ENCODE data around the gene CD2BP2. TPM values are rescaled to one million over a fixed set of nuclear protein-coding genes. Genes with fewer than 3 reads are reported as not detected.
A peak's percentile ranks its signal among the peaks of the same experiment; 100 is the strongest.

Gene CD2BP2
- total and polyA plus RNA-seq, 9 of the 15 experiments (the other 6 are each of a cell fraction or from before 2014, with no cell fraction given): 3.9 to 51.1 (median 32.8) TPM

DNA sequence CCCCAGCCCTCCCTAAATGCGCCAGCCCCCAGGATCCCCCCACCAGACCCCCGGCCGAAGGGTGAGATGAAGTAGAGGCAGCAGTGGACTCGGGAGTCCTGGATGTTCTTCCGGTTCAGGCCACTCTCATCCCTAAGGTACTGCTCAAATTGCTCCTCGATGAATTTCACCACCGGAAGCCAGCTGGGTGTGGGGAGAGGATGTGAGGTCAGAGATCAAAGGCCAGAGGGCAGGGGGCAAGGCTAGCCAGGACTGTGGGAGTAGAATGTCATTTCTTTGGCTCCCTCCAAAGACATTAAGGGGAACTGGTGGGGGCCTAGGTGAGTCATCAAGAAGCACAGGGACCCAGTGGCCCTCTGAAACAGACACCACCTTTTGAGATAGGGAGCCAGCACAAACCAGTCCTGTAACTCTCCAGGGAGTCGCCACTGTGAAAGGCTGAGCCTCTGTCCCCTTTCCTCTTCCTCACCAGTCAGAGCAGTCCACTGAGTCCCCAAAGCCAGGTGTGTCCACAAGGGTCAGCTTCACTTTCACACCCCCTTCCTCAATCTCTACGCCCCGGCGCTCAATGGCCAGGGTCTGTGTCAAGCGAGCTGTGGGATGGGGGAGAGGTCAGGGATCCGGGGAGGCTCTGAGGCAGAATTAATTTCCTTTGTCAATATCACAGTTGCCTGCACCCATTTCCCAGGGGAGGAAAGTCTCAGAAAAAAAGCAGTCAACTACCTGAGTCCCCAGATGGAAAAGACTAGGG lies 26.4 kb upstream of the CD2BP2 start (continued):
- TF ChIP-seq, protein P1, sequence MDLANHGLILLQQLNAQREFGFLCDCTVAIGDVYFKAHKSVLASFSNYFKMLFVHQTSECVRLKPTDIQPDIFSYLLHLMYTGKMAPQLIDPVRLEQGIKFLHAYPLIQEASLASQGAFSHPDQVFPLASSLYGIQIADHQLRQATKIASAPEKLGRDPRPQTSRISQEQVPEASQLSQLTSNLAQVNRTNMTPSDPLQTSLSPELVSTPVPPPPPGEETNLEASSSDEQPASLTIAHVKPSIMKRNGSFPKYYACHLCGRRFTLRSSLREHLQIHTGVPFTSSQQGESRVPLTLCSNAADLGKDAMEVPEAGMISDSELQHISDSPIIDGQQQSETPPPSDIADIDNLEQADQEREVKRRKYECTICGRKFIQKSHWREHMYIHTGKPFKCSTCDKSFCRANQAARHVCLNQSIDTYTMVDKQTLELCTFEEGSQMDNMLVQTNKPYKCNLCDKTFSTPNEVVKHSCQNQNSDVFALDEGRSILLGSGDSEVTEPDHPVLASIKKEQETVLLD (IDR thresholded peaks at IDR 0.05): peak; percentile 76; the same call in 1 of the 2 replicates
- TF ChIP-seq GATAD2A (IDR thresholded peaks at IDR 0.05) (peak; percentile 83; the same call in 1 of the 2 replicates), NELFE (IDR thresholded peaks at IDR 0.05; ENCODE audit: insufficient read depth, insufficient read length) (no peak), RNF2 (IDR thresholded peaks at IDR 0.05) (peak; percentile 75), BACH1 (tag; IDR thresholded peaks at IDR 0.05) (no peak), HNRNPL (IDR thresholded peaks at IDR 0.05; ENCODE audit: low read depth, low read length) (no peak), RBM15 (IDR thresholded peaks at IDR 0.05; ENCODE audit: insufficient read depth, low read length) (no peak), HNRNPK (IDR thresholded peaks at IDR 0.05; ENCODE audit: low read depth, low read length, poor library complexity, severe bottlenecking) (no peak), CTBP1 (IDR thresholded peaks at IDR 0.05; ENCODE audit: borderline replicate concordance) (no peak), HDAC3 (IDR thresholded peaks at IDR 0.05; ENCODE audit: borderline replicate concordance, partially characterized antibody) (no peak), STAT5A (IDR thresholded peaks at IDR 0.05; ENCODE audit: borderline replicate concordance, low read length) (no peak; the same call in 1 of the 2 replicates), DPF2 (IDR thresholded peaks at IDR 0.05) (peak; percentile 91), MEF2A (IDR thresholded peaks at IDR 0.05; ENCODE audit: control insufficient read depth, low read depth, low read length) (peak; percentile 53; the same call in 1 of the 2 replicates), GATAD2B (IDR thresholded peaks at IDR 0.05; ENCODE audit: borderline replicate concordance) (0 out of 2 replicates have a peak, but pooled peaks have one; percentile 30), PTRF (tag; IDR thresholded peaks at IDR 0.05) (no peak), ZBTB1 (CRISPR knock-in tag; IDR thresholded peaks at IDR 0.05; ENCODE audit: borderline replicate concordance, low read depth) (no peak), THRAP3 (IDR thresholded peaks at IDR 0.05; ENCODE audit: borderline replicate concordance) (no peak), NR4A1 (CRISPR knock-in tag; IDR thresholded peaks at IDR 0.05) (no peak), NR4A1 (tag; IDR thresholded peaks at IDR 0.05) (no peak), KDM4B (IDR thresholded peaks at IDR 0.05; ENCODE audit: borderline replicate concordance in 2 of 2, low read depth in 1 of 2) (no peak), RFX7 (CRISPR knock-in tag; IDR thresholded peaks at IDR 0.05) (no peak), ATF7 (IDR thresholded peaks at IDR 0.05) (peak; percentile 61; the same call in 1 of the 2 replicates), SRSF9 (IDR thresholded peaks at IDR 0.05; ENCODE audit: borderline replicate concordance, low read depth, low read length) (no peak), NFYB (IDR thresholded peaks at IDR 0.05; ENCODE audit: extremely low read depth, insufficient read length) (no peak), CAMTA2 (CRISPR knock-in tag; conservative IDR thresholded peaks at IDR 0.05) (no peak), ZNF57 (CRISPR knock-in tag; IDR thresholded peaks at IDR 0.05) (no peak)
- TF ChIP-seq, protein P2, sequence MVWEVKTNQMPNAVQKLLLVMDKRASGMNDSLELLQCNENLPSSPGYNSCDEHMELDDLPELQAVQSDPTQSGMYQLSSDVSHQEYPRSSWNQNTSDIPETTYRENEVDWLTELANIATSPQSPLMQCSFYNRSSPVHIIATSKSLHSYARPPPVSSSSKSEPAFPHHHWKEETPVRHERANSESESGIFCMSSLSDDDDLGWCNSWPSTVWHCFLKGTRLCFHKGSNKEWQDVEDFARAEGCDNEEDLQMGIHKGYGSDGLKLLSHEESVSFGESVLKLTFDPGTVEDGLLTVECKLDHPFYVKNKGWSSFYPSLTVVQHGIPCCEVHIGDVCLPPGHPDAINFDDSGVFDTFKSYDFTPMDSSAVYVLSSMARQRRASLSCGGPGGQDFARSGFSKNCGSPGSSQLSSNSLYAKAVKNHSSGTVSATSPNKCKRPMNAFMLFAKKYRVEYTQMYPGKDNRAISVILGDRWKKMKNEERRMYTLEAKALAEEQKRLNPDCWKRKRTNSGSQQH (CRISPR knock-in tag; IDR thresholded peaks at IDR 0.05): no peak
- TF ChIP-seq, protein P3, sequence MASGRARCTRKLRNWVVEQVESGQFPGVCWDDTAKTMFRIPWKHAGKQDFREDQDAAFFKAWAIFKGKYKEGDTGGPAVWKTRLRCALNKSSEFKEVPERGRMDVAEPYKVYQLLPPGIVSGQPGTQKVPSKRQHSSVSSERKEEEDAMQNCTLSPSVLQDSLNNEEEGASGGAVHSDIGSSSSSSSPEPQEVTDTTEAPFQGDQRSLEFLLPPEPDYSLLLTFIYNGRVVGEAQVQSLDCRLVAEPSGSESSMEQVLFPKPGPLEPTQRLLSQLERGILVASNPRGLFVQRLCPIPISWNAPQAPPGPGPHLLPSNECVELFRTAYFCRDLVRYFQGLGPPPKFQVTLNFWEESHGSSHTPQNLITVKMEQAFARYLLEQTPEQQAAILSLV (tag; IDR thresholded peaks at IDR 0.05): no peak
